Loucy (cell line): ENCODE data around the gene KNSTRN.
A peak's percentile ranks its signal among the peaks of the same experiment; 100 is the strongest.

ENCODE experiments used
- H2AFZ ChIP-seq: fragments of 200-600 bp; sonication (generic); 2 replicates; pipeline ENCODE4 v1.6.0; 2016; ENCODE audit warnings: antibody characterized with exemption, mild to moderate bottlenecking, low read length, moderate library complexity
- H3F3A ChIP-seq: fragments of 200-600 bp; 2 replicates; pipeline ENCODE4 v1.6.0; 2016; ENCODE audit warnings: antibody characterized with exemption, low read depth, mild to moderate bottlenecking
- H3K27me3 ChIP-seq: fragments of 200-600 bp; sonication (generic); 2 replicates; pipeline ENCODE4 v1.6.1; 2014; ENCODE audit warnings: low read length, mild to moderate bottlenecking; ENCODE audit not compliant: insufficient read depth, poor library complexity, severe bottlenecking
- H3K36me3 ChIP-seq: fragments of 200-600 bp; sonication (generic); 2 replicates; pipeline ENCODE4 v1.6.1; 2016; ENCODE audit warnings: low read length; ENCODE audit not compliant: insufficient read depth
- H3K4me1 ChIP-seq: fragments of 200-600 bp; sonication (generic); 2 replicates; pipeline ENCODE4 v1.5.1; 2014; ENCODE audit warnings: low read length, mild to moderate bottlenecking; ENCODE audit not compliant: insufficient read depth, poor library complexity, severe bottlenecking
- H3K4me2 ChIP-seq: fragments of 200-600 bp; sonication (generic); 2 replicates; pipeline ENCODE4 v1.6.0; 2014; ENCODE audit warnings: antibody characterized with exemption, low read length, low read depth, mild to moderate bottlenecking; ENCODE audit not compliant: poor library complexity, severe bottlenecking
- H3K4me3 ChIP-seq: fragments of 200-600 bp; sonication (generic); 2 replicates; pipeline ENCODE4 v1.5.1; 2014; ENCODE audit warnings: low read length, mild to moderate bottlenecking, mixed read lengths; ENCODE audit not compliant: poor library complexity, severe bottlenecking
- H3K79me2 ChIP-seq: fragments of 200-600 bp; sonication (generic); 2 replicates; pipeline ENCODE4 v1.6.1; 2014; ENCODE audit warnings: low read length; ENCODE audit not compliant: insufficient read depth
- H3K9ac ChIP-seq: fragments of 200-600 bp; sonication (generic); 2 replicates; pipeline ENCODE4 v1.6.0; 2014; ENCODE audit warnings: mild to moderate bottlenecking, low read depth, low read length, moderate library complexity; ENCODE audit not compliant: poor library complexity, severe bottlenecking
- H3K9me2 ChIP-seq: fragments of 200-600 bp; sonication (generic); replicated peaks from 2 replicates; pipeline ENCODE4 v1.6.1; 2016; ENCODE audit warnings: low read depth, low read length, mixed read lengths
- H3K9me3 ChIP-seq: fragments of 200-600 bp; sonication (generic); 2 replicates; pipeline ENCODE4 v1.6.1; 2014; ENCODE audit warnings: mild to moderate bottlenecking, antibody characterized with exemption, low read length, low read depth; ENCODE audit not compliant: insufficient read depth
- H4K20me1 ChIP-seq: fragments of 200-600 bp; sonication (generic); 2 replicates; pipeline ENCODE4 v1.6.0; 2014; ENCODE audit warnings: antibody characterized with exemption, low read length, mild to moderate bottlenecking; ENCODE audit not compliant: insufficient read depth, poor library complexity, severe bottlenecking
- EZH2phosphoT487 ChIP-seq: fragments of 200-600 bp; IDR thresholded peaks from 2 replicates; pipeline ENCODE4 v1.6.1; 2018; ENCODE audit warnings: antibody characterized with exemption, mild to moderate bottlenecking, moderate library complexity, borderline replicate concordance
- TF ChIP-seq, protein P1 (sequence below): fragments of 200-600 bp; sonication (generic); conservative IDR thresholded peaks from 2 replicates; pipeline ENCODE4 v1.5.1; 2014; ENCODE audit warnings: mild to moderate bottlenecking, antibody characterized with exemption, low read length

Gene KNSTRN

DNA sequence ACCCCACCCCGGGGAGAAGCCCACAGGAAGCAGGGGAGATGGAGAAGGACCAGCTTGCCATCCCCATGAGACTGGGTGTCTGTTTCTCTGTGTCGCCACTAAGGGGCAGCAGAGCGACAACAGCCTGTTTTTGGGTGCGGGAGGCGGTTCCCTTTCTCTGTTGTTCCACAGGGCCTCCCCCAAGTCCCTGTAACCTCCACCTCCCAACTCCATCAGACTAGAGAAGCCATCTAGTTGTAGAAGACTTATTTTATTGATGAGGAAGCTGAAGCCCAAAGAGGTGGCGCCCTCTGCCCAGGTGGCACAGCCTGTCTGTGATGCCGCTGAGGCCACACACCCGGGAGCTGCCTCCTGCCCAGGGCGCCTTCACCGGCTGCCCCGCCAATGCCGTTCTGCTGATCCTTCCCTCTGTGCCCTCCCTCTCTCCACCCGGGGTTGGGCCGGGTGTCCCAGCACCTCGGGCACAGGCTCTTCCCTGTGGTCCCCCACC lies 37.8 kb upstream of the KNSTRN start:
- no peaks in the 10 kb centered on the region for H4K20me1 ChIP-seq
- H3K36me3 ChIP-seq: no peaks in the 10 kb centered on the region
- H3K4me3 ChIP-seq: no peak overlapping the region
- no peaks in the 10 kb centered on the region for H3K79me2 ChIP-seq
- H2AFZ ChIP-seq: no peak overlapping the region
- H3F3A ChIP-seq: no peaks in the 10 kb centered on the region
- no peaks in the 10 kb centered on the region for H3K9me2 ChIP-seq
- H3K27me3 ChIP-seq: no peaks in the 10 kb centered on the region
- H3K9ac ChIP-seq: no peak overlapping the region
- no peak overlapping the region for H3K4me2 ChIP-seq
- H3K4me1 ChIP-seq: no peaks in the 10 kb centered on the region
- TF ChIP-seq EZH2phosphoT487: no peak
- TF ChIP-seq, protein P1, sequence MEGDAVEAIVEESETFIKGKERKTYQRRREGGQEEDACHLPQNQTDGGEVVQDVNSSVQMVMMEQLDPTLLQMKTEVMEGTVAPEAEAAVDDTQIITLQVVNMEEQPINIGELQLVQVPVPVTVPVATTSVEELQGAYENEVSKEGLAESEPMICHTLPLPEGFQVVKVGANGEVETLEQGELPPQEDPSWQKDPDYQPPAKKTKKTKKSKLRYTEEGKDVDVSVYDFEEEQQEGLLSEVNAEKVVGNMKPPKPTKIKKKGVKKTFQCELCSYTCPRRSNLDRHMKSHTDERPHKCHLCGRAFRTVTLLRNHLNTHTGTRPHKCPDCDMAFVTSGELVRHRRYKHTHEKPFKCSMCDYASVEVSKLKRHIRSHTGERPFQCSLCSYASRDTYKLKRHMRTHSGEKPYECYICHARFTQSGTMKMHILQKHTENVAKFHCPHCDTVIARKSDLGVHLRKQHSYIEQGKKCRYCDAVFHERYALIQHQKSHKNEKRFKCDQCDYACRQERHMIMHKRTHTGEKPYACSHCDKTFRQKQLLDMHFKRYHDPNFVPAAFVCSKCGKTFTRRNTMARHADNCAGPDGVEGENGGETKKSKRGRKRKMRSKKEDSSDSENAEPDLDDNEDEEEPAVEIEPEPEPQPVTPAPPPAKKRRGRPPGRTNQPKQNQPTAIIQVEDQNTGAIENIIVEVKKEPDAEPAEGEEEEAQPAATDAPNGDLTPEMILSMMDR: peak; percentile 88
- no peaks in the 10 kb centered on the region for H3K9me3 ChIP-seq

DNA sequence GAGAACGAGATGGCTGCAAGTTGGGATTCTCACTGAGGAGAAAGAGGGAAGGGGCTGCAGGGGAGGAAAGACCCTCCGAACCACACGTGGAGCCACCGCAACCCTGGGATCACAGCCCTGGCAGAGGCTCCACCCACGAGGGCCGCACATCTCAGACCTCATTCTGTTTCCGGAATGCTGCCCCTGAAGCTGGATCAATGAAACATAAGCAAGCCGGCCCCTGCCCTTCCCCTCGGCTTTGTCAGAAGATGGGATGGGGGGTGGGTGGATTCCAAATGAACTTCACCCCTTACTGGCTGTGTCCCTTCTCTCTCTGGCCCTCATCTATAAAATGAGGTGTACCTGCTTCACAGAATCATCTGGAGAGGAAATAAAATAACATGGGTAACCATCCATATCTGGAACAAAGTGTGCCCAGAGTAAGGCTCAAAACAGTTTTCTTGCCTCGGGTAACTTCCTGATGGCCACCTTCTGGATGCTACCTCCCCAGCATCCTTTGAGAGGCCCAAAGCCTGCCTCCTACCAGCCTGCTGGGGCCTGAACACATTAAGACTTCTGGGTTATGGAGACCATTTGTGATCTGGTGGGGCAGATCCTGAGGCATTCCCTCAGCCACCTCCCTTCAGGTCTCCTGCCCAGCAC lies 37.2 kb upstream of the KNSTRN start:
- H3K79me2 ChIP-seq: no peaks in the 10 kb centered on the region
- no peak overlapping the region for H3K9ac ChIP-seq
- H3K4me3 ChIP-seq: no peak overlapping the region
- no peak overlapping the region for H2AFZ ChIP-seq
- H3K27me3 ChIP-seq: no peaks in the 10 kb centered on the region
- H3K4me1 ChIP-seq: no peaks in the 10 kb centered on the region
- no peak overlapping the region for H3K4me2 ChIP-seq
- H3K9me2 ChIP-seq: no peaks in the 10 kb centered on the region
- no peaks in the 10 kb centered on the region for H3F3A ChIP-seq
- no peaks in the 10 kb centered on the region for H3K36me3 ChIP-seq
- H4K20me1 ChIP-seq: no peaks in the 10 kb centered on the region
- TF ChIP-seq EZH2phosphoT487: no peak
- TF ChIP-seq, protein P1: no peak
- H3K9me3 ChIP-seq: no peaks in the 10 kb centered on the region

DNA sequence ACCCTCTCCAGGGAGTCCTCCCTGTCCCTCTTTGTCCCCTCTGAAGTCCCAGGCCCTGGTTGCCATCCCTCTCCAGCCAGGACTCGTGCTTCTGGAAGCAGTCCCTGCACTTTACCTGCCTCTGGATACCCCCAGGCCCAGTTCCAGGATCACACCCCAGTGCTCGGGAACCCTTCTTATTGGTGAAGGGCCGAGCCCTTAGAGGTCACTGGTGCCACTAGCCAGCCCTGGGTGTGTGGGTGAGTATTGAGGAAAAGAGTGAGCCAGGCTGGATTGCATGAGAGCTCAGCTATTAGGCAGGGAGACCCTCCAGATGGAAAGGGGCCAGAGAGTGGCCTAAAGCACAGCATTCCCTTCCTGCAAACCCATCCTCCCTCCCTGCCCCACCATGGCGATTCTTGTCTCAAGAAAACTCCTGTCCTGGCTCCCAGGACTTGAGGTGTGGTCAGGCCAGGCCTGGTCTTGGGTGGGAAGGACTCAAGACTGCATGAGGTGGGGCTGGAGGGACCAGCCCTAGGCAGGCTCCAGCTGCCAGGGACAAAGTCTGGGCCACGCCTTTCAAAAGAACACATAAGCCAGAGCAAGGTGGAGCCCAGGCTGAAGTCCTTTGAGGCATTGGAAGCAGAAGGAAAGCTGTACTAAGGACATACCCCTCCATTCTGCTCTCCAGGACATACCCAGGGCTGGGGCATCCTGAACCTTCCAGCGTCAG lies 36.5 kb upstream of the KNSTRN start:
- Histone ChIP-seq H3K9ac (no peak overlapping the region), H2AFZ (no peak overlapping the region), H3K4me3 (no peak overlapping the region), H3K9me3 (no peaks in the 10 kb centered on the region), H3K9me2 (no peaks in the 10 kb centered on the region), H3K4me2 (no peak overlapping the region), H4K20me1 (no peaks in the 10 kb centered on the region), H3K36me3 (no peaks in the 10 kb centered on the region), H3K4me1 (no peaks in the 10 kb centered on the region), H3K27me3 (no peaks in the 10 kb centered on the region), H3K79me2 (no peaks in the 10 kb centered on the region), H3F3A (no peaks in the 10 kb centered on the region)
- TF ChIP-seq, protein P1: no peak
- no peak for TF ChIP-seq EZH2phosphoT487
